HG03460 (cell line): ENCODE measurements around the gene CST8.

Experiments
- ATAC-seq: cut with Tn5 transposase; IDR thresholded peaks from one replicate; pipeline ENCODE4 v1.9.1; 2021; ENCODE audit not compliant: unreplicated experiment

The CST8 gene

DNA sequence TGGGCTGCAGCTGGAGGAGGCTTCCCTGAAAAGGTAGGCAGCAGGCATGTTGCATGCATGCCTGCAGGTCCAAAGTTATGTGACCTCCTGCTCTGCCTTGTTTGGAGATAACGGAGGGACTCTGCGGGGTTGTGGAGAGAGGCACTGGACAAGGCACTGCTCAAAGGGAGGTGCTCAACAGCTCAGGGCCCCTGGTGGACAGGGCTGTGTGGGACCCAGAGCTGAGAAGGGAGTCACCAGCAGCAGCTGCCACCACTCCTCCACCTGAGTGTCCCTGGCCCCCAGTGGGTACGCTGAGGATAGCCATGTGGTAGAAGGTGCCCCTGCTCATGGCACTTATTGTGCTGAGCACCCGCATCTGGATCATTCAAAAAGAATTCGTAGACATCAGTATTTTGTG, 15.5 kb upstream of the CST8 start:
- no peak for ATAC-seq

DNA sequence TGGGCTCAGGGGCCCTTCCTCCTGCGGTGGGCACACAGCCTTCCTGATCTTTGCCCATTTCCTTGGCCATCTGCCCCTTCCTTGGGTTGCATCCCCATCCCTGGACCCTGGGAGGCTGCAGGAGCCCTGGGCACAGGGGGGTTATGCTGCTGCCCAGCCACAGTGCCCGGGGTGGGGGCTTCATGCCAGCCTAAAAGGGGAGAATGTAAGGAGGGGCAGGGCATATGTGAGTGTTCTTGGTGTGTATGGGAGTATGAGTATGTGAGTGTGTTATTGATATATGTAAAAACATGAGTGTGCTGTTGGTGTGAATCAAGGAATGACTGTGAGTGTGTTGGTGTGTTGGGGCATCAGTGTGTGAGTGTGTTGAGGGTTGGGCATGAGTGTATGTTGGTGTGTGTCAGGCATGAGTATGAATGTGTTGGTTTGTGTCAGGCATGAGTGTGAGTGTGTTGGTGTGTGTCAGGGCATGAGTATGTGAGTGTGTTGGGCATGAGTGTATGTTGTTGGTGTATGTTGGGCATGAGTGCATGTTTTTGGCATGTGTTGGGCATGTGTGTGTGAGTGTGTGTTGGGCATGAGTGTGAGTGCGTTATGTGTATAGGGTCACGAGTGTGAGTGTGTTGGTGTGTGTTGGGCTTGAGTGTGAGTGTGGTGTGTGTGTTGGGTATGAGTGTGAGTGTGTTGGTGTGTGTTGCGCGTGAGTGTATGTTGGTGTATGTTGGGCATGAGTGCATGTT, 14.7 kb upstream of the CST8 start:
- ATAC-seq = no peak

DNA sequence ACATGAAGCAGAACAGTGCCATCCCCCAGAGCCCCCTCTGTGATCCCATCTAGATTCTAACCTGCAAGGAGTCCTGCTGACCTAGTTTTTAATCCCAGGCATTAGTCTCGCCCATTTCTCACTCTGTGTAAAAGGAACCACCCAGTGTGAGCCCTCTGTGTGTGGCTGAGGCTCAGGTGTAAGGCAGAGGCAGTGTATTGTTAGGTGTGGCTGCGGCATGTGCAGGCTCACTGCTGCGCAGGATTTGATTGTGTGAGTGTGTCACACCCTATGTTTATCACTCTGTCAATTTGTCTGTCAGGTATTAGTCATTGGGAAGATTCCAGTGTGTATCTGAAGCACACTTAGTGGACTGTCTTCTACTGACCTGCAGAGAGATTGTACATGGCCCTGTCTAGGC, 13.7 kb upstream of the CST8 start:
- ATAC-seq = no peak

DNA sequence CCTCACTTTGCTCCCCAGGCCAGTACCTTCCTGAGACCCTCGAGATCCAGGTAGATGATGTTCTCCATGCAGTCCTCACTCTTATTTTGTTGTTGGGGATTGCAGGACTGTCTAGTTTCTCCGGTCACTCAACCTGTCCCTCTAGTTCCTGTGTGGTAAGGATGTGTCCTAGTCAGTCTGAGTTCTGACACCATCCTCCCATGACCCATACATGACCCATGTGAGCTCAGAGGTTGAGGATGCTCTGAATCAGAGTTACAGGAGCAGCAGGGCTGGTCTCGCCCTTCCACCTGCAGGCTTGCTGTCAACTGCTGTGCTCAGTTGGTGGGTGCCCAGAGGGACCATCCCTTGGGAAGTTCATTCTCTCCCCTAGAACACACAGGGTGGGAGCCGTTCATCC, 11.9 kb upstream of the CST8 start:
- ATAC-seq = no peak

DNA sequence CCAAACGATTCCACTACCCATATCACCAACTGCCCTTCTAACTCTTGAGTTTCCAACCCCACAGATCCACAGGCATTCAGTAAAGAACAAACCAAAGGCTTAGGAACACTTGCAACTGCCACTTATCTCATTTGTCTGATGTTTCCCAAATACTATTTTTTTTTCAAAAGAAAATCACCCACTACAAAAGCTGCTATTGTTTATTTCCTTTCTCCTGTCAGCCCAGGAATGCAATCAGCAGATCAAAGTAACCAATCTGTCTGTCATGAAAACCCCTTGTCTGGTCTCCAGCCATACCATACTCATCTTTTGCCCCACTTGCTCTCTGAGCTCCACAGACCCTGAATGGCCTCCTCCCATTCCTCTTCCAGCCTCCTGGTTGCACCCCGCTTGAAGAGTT, 8.8 kb upstream of the CST8 start:
- no peak for ATAC-seq

DNA sequence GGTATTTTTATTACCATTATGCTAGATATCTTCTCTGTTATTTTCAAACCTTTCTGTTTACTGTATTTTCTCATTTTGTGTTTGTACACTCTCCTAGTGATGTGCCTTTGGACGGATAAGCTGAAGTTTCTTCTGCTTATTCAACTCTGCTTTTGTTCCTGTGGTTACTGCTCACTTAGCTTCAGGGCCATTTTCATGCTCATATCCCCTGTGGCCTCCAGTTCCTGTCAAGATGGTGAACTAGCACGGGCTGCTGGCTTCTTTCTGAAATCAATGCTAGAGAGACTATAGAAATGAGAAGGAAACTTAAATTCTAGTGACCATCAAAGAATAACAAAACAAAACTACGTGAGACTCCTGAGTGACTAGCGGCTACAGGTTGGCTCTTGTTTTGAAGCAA, 6.8 kb upstream of the CST8 start:
- ATAC-seq = no peak

DNA sequence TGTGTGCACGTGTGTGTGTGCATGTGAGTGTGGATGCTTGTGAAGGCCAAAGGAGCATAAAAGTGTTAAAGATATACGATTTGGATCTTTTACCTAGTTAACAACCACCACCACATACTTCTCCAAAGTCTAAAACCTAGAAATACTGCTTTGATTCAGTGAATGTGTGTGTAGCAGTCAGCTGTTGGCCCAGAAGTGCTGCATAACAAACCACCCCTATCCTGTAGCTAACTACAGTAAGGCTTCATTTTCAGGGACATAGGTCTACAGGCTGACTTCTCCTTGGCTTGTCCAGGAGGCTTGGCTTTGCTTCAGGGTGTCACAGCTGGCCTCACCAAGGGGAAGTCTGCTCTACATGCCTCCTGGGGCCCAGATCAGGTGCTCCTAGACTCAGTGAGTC, 2.4 kb upstream of the CST8 start:
- ATAC-seq = no peak

DNA sequence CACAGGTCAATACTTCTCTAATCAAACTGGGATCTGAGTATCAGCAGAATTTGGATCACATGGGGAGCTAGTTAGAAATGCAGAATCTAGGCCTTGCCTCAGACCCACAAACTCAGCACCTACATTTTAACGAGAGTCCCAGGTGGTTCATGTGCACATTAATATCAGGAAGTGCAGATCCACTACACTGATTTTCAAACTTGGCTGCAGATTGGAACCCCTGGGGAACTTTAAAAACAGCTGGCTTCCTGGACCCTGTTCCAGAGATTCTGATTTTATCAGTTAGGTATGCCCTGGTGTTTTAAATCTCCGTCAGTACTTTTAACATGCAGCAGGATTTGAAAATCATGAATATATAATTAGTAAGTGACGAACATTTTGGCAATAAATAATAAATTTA, 1.9 kb upstream of the CST8 start:
- no peak for ATAC-seq

DNA sequence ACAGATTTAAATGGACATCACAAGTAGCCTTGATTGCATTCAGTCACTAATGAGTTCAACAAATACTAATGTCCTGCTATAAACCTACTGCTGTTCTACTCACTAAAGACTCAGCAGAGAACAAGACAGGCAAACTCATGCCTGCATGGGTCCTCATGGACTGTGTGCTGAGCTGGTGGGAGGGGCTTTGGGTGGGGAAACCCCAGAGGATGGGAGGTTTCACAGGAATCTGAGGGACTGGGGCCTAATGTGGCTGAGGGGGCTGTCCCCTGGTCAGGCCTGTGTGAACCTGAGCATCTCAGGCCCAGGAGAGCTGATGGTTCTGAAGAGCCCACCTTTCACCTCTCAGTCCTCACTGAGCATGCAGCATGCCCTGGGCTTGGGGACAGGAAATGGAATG, 1.4 kb downstream of the CST8 start:
- ATAC-seq = no peak

DNA sequence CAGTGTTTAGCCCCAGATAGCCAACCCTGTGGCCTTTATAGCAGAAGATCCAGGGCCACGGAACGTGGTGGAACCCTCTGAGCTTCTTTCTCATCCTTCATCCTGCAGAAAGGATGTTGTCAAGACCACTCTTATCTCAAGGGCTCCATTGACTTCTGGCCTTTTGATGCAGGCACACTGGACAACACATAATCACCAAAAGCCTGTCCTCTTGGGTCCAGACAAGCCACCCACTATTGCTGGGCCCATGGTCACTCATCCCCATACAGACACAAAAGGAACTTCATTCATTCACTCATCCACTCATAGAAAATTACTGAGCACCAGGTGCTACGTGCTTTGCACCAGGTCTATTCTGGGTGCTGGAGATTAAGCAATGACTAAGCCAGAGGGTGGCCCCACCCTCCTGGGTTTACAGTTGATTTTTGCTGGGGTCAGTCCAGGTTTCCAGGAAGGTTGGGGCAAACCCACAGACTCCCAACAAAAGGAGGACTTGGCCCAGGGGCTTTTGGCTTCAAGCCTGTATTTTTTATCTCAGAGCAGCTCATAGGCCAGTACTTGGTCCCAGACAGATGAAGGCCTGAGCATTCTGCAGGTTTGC, 2.4 kb downstream of the CST8 start:
- ATAC-seq = no peak

DNA sequence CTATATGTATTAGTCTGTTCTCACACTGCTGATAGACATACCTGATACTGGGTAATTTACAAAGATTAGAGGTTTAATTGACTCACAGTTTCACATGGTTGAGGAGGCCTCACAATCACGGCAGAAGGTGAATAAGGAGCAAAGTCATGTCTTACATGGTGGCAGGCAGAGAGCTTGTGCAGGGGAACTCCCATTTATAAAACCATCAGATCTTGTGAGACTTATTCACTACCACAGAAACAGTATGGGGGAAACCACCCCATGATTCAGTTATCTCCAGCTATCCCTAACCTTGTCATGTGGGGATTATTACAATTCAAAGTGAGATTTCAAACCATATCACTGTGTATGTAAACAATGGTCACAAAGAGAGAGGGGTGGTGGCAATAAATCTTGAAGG, 6.6 kb downstream of the CST8 start:
- no peak for ATAC-seq

DNA sequence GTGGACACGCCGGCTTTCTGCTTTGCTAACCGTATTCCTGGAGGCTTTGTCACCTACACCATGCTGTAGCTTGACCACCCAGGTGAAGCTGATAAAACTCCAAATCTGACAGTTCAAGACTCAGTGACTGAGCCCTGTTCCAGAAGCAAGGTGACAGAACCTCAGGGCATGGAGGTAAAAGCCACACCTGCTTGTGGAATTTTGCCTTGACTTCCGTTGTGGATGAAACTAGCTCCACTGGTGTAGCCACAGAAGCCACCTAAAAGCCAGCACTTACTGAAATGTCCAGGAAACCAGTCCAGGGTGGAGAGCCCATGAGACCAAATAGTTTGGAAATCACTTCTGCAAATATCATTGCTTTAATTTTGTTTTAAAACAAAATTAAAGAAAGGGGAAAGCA, 11.0 kb downstream of the CST8 start:
- no peak for ATAC-seq

DNA sequence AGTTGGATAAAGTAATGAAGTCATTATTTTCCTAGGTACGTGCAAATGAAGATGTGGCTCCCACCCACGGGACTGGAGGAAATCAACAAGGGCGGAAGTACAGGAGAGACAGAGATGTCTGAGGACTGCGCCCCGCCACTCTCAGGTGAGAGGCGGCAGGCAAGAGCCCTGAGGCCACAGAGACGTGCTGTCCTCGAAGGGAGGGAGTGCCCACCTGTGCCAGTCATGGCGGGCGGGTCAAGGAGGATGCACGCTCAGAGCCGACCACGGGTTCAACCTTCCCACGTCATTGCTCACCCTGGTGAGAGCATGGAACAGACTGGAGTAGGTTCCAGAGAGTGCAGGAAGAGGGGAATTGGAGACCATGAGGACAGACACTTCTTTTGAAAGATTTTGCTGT, 12.7 kb downstream of the CST8 start:
- no peak for ATAC-seq

DNA sequence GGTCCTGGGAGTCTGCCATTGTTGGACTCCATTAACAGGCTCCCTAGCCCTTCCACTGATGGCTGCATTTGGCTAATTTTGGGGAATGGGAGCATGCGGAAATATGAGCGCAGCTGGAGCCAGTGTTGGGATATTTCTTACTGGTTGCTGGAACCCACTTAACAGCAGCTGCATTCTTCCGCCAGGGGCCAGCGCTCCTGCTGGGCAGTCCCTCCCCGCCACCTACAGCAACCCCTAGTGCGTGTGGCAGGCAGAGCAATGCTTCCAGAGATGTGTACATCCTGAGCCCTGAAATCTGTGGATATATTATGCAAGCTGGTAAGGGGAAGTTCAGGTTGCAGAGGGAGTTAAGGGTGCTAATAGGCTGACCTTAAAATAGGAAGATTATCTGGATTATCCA, 16.4 kb downstream of the CST8 start:
- no peak for ATAC-seq

DNA sequence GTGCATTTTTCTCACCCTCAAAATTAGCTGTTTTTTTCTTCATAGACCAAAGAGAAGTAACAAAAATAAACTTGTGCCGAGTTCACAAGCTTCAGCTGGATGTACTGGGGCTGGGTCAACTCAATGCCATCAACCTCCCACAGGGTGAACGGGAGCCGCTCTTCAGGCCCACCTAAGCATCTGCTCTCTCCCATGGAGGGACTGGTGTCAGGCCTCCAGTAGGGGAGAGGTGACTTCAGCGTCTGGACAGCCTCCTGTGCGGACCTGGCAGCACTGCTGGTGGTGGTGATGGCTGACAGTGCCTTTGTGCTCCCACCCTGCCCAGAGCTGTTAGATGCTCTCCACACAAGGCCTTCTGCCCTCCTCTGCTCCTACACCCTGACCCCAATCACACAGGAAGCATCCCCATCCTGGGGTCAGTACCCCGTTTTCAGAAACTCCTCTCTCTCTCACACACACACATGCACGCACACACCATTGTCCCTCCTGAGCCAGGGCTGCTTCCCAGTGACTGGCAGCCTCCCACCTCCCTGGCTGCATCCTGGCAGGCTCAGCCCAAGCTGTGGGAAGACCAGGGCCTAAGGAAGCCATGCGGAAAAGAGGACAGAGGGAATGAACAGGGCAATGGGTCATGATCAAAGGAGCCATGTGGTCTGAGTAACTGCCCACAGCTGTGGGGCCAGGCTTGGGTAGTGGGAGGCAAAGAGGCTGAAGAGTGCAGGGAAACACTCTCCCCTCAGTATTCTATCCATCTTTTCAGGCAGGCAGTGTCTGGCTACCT, 17.7 kb downstream of the CST8 start:
- ATAC-seq = no peak

DNA sequence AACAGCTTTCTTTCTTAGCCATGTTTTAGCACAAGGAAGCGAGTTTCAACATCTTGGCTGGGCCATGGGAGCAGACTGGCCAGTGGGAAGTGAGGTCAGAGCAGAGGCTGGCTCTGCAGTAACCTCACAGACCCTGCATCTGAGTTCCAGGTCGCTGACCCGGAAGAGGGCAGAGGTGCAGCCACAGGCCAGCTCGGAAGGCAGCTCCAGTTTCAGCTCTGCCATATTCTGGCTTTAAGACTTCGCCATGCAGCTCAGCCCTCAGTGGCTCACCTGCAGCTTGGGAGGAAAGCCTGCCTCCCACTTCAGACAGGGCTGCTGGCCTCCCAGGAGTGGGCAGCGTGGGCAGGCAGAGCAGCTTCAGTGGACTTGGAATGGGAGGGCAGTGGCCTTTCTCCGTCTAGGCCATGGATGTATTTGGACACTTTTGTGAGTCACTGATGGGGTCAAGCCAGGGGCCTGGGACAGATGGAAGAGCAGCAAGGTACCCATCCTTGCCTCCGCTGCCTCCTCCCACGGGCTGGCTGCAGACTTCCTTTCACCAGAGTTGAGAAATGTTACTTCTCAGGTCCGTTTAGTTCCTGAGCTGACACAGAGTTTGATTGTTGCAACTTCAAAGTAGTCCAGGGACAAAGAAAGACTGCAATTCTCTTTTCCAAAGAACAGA, 18.5 kb downstream of the CST8 start:
- ATAC-seq = no peak

DNA sequence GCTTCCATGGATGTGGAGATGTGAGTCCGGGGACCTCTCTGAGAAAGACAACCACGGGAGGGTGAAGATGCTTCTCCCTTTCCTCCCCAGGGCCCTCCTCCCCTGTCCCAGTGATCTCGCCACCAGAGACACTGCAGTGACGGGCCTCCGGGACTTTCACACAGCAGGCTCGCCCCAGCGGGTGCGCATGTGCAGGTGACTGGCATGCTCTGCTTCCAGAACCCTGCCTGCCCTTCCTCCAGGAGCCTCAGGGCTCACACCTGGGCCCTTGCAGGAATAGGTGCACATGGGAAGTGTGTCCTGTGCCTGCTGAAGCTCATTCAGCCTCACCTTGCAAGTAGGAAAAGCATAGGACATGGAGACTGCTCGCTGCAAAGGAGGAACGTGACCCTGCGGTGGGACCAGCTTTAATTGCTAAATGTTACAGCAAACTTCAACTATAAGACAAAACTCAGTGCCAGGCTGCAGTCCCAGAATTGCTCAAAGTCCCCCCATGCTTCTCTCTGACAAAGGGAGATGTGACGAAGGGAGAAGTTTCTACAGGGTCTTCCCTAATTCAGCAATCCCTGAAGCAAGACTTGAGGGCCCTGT, 19.2 kb downstream of the CST8 start:
- ATAC-seq = no peak

DNA sequence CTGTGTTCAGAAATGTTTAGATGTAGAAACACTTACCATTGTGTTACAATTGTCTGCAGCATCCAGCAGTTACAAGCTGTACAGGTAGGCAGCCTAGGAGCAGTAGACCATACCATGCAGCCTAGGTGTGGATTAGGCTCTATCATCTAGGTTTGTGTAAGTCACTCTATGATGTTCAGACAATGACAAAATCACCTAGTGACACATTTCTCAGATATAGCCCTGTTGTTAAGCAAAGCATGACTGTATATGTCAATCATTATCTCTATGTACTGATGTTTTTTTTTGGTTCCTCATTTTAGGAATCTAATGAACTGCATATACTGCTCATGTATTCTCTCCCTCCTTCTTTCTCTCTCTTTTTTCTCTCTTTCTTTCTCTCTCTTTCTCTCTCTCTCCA, 22.2 kb downstream of the CST8 start:
- ATAC-seq = peak; percentile 65

DNA sequence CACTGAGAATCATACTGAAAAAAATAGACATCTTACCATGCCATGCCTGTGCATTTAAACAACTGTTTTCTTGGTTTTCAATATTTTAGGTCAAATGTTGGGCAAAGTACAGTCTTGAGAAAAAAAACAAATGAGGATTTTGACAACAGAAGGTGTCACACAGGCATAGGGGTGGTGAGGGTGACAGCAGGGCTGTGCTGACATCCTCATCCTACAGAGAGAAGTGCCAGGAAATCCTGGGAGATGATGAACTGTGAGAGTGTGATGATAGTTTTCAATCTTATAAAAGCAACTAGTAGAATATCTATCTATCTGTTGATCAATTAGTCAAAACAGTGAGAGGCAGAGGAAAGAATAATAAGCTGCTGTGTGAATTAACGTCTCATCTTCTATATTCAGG, 23.9 kb downstream of the CST8 start:
- ATAC-seq = no peak

DNA sequence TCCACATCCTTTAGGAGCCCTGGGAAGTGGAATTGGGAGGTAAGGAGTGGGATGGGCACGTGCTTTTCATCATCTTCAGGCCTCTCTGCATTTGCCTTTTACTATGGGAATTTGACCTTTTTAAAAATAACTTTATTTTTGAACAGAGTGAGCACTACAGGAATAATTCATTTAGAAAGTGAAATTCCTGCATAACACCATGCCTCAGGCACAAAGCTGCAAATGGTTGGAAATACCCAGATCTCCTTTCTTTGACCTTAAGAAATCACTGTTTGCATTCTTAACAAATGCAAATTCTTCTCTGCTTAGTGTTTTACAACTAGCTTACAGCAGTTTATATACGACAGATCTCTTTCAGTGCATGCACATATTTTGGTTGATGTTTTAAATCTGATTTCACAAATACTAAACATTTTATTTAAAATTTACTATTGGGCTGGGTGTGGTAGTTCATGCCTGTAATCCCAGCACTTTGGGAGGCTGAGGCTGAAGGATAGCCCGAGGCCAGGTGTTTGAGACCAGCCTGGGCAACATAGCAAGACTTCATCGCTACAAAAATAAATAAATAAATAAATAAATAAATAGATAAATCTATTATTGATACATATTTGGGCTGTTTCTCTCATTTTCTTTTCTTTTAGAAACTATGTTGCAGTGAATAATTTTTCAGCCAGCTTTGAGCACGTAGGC, 24.5 kb downstream of the CST8 start:
- ATAC-seq = no peak

DNA sequence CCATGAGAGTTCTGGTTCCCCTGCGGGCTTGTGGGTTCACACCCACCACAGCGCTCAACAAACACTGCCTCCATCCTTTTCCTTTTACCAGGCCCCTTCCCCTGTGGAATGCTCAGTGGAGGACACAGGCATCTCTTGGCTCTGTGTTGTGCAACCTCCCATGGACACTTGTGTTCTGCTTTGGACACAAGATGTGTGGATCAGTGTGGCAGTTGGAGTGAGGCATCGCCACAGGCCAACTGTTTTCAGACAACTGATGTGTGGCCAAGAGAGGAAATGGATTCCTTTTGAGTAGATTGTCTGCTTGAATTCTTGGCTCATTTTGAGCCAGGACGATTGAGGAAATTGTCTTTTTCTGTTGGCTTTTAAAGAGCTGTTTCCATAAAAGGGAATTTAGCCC, 26.8 kb downstream of the CST8 start:
- ATAC-seq = no peak
